ENCODE measurements around the gene GJB3.
"Not testable (repeated sequence)": the region's sequence is repeated elsewhere in the genome, so short reads cannot be mapped to it uniquely, and the experiment has no call there.

GJB3 gene

GRCh38 chr1:34786521-34787325, 5.7 kb downstream of the GJB3 start:
- DNase-seq, result peak; percentile 43

DNA sequence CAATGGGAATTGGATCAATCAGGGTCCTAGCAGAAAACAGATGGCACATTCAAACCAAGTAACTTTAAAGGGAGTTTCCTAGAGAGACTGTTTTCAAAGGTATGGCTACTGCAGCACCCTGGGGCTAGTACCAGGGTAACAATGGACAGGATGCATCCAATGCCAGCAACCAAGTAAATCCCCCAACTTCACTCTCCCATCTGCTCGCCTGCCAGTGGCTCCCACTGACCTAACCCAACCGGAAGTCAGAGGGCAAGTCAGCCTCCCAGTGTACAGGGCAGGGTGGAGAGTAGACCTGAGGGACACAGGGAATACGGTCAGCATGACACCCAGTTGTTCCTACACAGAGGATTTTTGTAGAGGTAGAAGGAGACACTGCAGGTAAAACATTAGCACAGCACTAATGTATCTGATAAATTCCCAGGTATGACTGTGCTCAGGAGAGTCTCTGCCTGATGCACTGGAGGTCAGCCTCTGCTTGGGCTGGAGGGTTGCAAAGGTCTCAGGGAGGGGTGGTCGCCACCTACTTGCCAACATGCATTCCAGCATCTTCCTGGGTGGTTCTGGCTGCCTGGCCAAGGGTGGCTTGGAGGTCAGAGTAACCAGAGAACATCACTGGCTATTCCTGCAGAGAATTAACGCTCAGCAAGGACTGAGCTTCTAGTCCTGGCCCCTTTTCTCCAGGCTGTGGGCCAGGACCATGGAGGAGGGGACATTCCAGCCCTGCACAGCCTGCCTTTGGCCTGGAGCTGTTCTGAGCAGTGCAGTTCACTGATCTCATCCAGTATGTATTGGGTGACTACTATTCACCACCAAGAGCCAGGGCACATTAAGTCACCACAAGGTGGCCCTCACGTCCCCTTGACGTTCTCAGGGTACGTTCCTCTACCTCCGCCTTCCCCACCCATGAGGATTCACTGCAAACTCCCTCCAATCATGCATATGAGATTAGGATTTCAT, 6.7 kb downstream of the GJB3 start:
- DNase-seq, result no peak

GRCh38 chr1:34790985-34791384, 10.0 kb downstream of the GJB3 start:
- DNase-seq, result no peak

DNA sequence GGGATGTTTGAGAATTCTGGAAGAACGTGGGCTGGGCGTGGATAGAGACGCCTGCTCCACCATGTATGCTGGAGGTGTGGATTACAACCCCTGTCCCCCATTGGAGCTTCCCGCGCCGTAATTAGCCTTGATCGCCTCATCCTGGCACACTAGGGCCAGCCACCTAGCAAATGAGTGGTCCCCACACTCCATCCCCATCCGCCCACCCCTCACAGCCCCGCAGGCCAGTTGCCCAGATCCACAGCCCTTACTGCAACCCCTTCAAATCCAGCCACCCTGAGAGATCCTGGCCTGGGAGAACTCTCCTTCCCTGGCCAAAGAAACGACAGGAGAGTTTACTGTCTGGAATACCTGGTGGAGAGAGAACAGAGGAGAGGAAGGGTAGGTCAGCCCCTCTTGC, 11.4 kb downstream of the GJB3 start:
- no peak for DNase-seq

- no peak for DNase-seq
Observed at GRCh38 chr1:34792868-34793727, 12.1 kb downstream of the GJB3 start, which contains the start of gene GJA4. TSS of gene GJA4 (plus strand) at chr1:34792999. CDS start at chr1:34794214, 1,215 bp downstream.

DNA sequence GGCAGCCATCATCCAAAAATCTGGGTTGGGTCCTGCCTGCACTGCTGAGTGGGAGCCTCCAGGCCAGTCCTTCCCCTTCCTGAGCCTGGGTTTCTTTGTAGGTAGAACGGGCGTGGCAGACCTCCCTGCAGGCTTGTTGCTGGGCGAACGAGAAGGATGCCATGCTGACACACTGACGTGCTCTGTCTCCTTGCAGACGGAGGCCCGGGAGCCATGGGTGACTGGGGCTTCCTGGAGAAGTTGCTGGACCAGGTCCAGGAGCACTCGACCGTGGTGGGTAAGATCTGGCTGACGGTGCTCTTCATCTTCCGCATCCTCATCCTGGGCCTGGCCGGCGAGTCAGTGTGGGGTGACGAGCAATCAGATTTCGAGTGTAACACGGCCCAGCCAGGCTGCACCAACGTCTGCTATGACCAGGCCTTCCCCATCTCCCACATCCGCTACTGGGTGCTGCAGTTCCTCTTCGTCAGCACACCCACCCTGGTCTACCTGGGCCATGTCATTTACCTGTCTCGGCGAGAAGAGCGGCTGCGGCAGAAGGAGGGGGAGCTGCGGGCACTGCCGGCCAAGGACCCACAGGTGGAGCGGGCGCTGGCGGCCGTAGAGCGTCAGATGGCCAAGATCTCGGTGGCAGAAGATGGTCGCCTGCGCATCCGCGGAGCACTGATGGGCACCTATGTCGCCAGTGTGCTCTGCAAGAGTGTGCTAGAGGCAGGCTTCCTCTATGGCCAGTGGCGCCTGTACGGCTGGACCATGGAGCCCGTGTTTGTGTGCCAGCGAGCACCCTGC, 13.2 kb downstream of the GJB3 start:
- DNase-seq, result no peak

- DNase-seq, result no peak
Observed at GRCh38 chr1:34794790-34795180, 13.8 kb downstream of the GJB3 start.

DNA sequence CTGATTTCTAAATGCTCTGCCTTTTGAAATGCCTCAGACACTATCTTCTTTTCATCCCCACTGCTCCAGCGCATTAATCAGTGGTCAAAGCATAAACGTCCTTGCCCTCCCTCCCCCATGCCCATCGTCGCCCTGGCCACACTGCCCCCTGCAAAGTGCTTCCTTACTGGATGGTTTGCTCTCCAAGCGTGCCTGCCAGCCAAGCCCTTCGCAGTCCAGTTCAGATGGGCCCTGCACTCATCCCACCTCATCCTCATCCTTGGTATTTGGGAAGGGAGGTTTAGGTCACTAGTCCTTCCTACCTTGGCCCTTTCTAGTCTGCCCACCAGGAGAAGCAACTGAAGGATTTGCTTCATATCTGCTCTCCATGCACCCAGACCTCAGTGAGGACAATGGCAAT, 14.9 kb downstream of the GJB3 start:
- no peak for DNase-seq

- no peak for DNase-seq
Observed at GRCh38 chr1:34796990-34797389, 16.0 kb downstream of the GJB3 start.

GRCh38 chr1:34800214-34800613, 19.2 kb downstream of the GJB3 start:
- no peak for DNase-seq

GRCh38 chr1:34803770-34804169, 22.8 kb downstream of the GJB3 start:
- DNase-seq, result no peak

GRCh38 chr1:34806396-34806795, 25.4 kb downstream of the GJB3 start:
- DNase-seq, result no peak

GRCh38 chr1:34808051-34808810, 27.2 kb downstream of the GJB3 start:
- no peak for DNase-seq

DNA sequence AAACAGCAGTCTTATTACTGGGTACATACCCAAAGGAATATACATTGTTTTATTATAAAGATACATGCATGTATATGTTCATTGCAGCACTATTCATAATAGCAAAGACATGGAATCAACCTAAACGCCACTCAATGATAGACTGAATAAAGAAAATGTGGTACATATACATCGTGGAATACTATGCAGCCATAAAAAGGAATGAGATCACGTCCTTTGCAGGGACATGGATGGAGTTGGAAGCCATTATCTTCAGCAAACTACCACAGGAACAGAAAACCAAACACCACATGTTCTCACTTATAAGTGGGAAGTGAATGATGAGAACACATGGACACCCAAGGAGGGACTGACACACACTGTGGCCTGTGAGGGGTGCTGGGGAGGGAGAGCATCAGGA, 29.8 kb downstream of the GJB3 start:
- DNase-seq, result not testable (repeated sequence)

- no peak for DNase-seq
Observed at GRCh38 chr1:34816332-34816731, 35.3 kb downstream of the GJB3 start.

- no peak for DNase-seq
Observed at GRCh38 chr1:34816778-34817177, 35.8 kb downstream of the GJB3 start.

- DNase-seq, result not testable (repeated sequence)
Observed at GRCh38 chr1:34818862-34819261, 37.8 kb downstream of the GJB3 start.

DNA sequence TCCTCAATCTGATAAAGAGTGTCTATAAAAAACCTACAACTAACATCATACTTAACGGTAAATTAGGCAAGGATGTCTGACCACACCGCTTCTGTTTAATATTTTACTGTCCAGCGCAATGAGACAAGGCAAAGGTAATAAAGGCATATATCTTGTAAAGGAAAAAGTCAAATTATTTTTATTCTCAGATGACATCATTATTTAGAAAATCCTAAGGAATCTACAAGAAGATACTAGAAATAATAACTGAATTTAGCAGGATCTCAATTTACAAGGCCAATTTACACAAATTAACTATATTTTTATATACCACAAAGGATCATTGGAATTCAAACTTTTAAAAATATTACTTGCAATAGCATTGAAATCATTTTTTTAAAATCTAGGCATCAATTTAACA, 41.2 kb downstream of the GJB3 start:
- DNase-seq, result no peak

GRCh38 chr1:34824817-34825454, 43.9 kb downstream of the GJB3 start:
- no peak for DNase-seq

DNA sequence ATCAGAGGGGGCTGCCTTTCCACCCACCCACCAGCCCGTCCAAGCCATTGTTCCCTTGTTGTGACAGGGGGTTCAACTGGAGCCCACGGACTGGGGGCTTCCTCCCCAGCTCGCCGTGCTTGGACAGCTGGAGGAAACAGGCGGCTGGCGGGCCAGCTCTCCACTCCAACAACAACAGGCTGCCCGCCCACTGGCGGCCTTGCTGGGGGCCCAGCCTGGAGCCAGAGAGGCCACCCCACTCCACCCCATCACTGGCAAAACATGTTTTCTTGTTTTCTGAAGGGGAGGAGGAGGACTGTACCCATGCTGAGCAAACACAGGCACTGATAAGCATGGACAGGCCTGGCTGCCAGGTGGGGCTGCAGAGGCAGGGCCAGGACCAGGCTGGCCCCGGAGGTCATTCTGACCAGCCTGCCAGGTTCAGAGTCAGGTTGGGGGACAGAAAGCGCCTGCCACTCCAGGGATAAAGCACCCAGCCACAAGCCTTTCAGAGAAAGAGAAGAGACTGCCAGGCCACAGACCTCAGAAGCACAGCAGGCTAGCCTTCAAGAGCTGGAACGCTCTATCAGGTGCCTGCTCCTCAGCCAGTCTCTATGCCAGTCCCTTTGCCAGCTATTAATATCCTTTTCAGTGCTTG, 44.6 kb downstream of the GJB3 start:
- DNase-seq, result no peak

Data from CD4-positive, alpha-beta T cell treated with Interferon gamma for 1 hour (primary cell).